ENCODE data around the gene OGFOD2.

DNA sequence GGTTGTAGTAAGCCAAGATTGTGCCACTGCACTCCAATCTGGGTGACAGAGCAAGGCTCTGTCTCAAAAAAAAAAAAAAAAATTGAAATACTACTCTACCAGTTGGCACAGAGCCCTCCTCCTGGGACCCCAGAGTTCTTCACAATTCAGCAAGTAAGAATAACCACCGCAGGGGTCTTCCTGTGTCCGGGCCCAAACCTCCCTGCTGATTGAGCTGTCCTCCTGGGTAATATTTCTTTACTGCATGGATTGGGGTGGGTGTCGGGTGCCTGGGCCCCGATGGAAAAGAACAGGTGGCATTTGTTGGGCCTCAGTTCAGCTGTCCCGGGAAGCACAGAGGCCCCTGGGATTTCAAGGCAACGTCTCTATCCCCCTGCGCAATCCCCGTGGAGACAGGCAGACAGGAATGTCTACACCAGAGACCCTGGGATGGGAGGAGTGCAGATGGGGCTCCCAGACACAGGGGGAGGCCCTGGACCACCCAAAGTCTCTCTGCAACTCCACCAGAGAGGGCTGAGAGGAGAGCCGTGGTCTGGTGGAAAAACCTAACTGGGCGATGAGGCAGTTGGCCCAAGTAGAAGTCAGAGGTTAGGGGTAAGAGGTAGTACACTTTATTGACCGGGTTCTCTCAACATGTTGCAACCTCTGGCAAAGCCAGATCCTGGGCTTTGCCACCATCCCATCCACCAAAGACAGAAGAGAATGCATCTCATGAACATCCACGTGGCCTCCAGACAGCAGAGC, 46.5 kb upstream of the OGFOD2 start:
- TF ChIP-seq SIN3A (IDR thresholded peaks at IDR 0.05; ENCODE audit: borderline replicate concordance, insufficient read depth, low read length), result no peak
- no peak for TF ChIP-seq FOXP2 (optimal IDR thresholded peaks at IDR 0.05; ENCODE audit: borderline replicate concordance, extremely low read depth, extremely low read length, insufficient read depth)
- no peak for TF ChIP-seq REST (IDR thresholded peaks at IDR 0.05; ENCODE audit: insufficient read depth in 1 of 2, low read depth in 2 of 2, low read length in 2 of 2)
- no peak for TF ChIP-seq POLR2AphosphoS5 (IDR thresholded peaks at IDR 0.05; ENCODE audit: low read depth, low read length)
- no peak for TF ChIP-seq TAF1 (IDR thresholded peaks at IDR 0.05; ENCODE audit: borderline replicate concordance, insufficient read depth, low read length)

Measured in PFSK-1 (cell line).